Heart left ventricle (tissue), 13 donors: ENCODE results near the gene TAF12.

Source experiments
- POLR2A ChIP-seq, 2 donors: fragments of 450-650 bp; IDR thresholded peaks; one replicate each; pipeline ENCODE4 v1.6.1; 2017; ENCODE audit warnings: antibody characterized with exemption in 2 of 2, mild to moderate bottlenecking in 2 of 2, moderate library complexity in 2 of 2
- TF ChIP-seq, protein P1 (sequence below), 12 donors: fragments of 200-600 bp; sonication (generic) in 4 of 12; IDR thresholded peaks; one replicate each; pipeline versions ENCODE4 v1.5.0 to v1.8.0; 2018 to 2022; ENCODE audit warnings: antibody characterized with exemption in 12 of 12, mild to moderate bottlenecking in 5 of 12
- donor health status: ischemic (EF 13 %, LVEDD 7.1; RV severe dilation, severe dysfunction).
- donor health status: DM: no; HTN: yes; CAD: no.
- donor health status: DM: no; HTN: no; CAD: no.
- donor health status: ischemic (EF 25% LVEDD 6.9; RV normal size, moderate dysfunction).
- donor health status: ischemic (EF 25% LVEDD 5.7; RV mildly dilated, moderate dysfunction).
- donor health status: ischemic (EF 35%, LVEDD 5.7; RV mildly dilated, moderate dysfunction).
- donor health status: nonischemic (EF 11% LVEDD 7.7; RV severe dilation, severe dysfunction).
- donor health status: DM: yes; HTN: yes; CAD: no.
- donor health status: PGD.
- donor health status: ischemic (EF 29% LVEDD 5.4; RV normal size, mild dysfunction).
- donor health status: nonischemic (EF 23%, LVEDD 6.1; RV moderate dilation, normal function).

DNA sequence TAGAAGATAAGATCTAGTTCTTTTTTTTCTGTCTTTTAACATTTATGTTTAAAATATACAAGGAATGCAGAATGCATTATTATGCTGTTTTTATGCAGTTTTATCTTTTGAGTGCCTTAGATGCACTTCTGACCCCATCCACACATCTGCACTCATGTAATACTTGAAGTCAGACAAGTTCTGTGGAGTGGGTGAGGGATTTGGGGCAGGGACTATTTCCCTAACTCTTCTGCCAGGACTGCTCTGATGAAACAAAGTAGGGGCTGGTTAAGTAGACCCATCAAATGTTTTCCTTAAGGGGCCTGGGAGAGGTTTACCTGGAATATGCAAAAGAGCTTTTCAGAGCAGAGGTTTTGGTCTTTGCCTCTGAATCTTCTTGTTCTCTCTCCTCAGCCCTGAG lies 78.6 kb downstream of the TAF12 start:
- TF ChIP-seq, protein P1, sequence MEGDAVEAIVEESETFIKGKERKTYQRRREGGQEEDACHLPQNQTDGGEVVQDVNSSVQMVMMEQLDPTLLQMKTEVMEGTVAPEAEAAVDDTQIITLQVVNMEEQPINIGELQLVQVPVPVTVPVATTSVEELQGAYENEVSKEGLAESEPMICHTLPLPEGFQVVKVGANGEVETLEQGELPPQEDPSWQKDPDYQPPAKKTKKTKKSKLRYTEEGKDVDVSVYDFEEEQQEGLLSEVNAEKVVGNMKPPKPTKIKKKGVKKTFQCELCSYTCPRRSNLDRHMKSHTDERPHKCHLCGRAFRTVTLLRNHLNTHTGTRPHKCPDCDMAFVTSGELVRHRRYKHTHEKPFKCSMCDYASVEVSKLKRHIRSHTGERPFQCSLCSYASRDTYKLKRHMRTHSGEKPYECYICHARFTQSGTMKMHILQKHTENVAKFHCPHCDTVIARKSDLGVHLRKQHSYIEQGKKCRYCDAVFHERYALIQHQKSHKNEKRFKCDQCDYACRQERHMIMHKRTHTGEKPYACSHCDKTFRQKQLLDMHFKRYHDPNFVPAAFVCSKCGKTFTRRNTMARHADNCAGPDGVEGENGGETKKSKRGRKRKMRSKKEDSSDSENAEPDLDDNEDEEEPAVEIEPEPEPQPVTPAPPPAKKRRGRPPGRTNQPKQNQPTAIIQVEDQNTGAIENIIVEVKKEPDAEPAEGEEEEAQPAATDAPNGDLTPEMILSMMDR (IDR thresholded peaks at IDR 0.05) = no peak
- TF ChIP-seq POLR2A (IDR thresholded peaks at IDR 0.05) = no peak
